Subcutaneous abdominal adipose tissue (tissue), 5 donors: ENCODE results near the gene MYL11.

Source experiments
- H3K27ac ChIP-seq: one replicate; pipeline ENCODE4 v1.7.0; 2013; ENCODE audit warnings: low read depth, mild to moderate bottlenecking, inconsistent platforms, low read length, moderate library complexity
- H3K27me3 ChIP-seq, 5 donors: one replicate each; pipeline ENCODE4 v1.7.0; 2013; ENCODE audit warnings: low read length in 5 of 5, inconsistent platforms in 1 of 5; ENCODE audit not compliant: control insufficient read depth in 5 of 5, insufficient read depth in 4 of 5
- H3K36me3 ChIP-seq, 5 donors: one replicate each; pipeline ENCODE4 v1.7.0; 2013; ENCODE audit warnings: low read length in 5 of 5; ENCODE audit not compliant: control insufficient read depth in 5 of 5, insufficient read depth in 5 of 5
- H3K4me1 ChIP-seq, 5 donors: one replicate each; pipeline ENCODE4 v1.7.0; 2013; ENCODE audit warnings: low read length in 5 of 5, mild to moderate bottlenecking in 3 of 5, moderate library complexity in 1 of 5; ENCODE audit not compliant: control insufficient read depth in 5 of 5, insufficient read depth in 5 of 5
- H3K4me3 ChIP-seq, 5 donors: one replicate each; pipeline ENCODE4 v1.7.0; 2013; ENCODE audit warnings: low read length in 5 of 5, low read depth in 1 of 5
- H3K9ac ChIP-seq, 5 donors: one replicate each; pipeline ENCODE4 v1.7.0; 2013; ENCODE audit warnings: low read length in 5 of 5, mild to moderate bottlenecking in 4 of 5, moderate library complexity in 3 of 5
- H3K9me3 ChIP-seq, 5 donors: one replicate each; pipeline ENCODE4 v1.7.0; 2013; ENCODE audit warnings: low read length in 5 of 5; ENCODE audit not compliant: control insufficient read depth in 5 of 5
- donor health status: healthy.
- donor health status: healthy.
- donor health status: healthy.
- donor health status: healthy.
- donor health status: healthy.

The MYL11 gene

DNA sequence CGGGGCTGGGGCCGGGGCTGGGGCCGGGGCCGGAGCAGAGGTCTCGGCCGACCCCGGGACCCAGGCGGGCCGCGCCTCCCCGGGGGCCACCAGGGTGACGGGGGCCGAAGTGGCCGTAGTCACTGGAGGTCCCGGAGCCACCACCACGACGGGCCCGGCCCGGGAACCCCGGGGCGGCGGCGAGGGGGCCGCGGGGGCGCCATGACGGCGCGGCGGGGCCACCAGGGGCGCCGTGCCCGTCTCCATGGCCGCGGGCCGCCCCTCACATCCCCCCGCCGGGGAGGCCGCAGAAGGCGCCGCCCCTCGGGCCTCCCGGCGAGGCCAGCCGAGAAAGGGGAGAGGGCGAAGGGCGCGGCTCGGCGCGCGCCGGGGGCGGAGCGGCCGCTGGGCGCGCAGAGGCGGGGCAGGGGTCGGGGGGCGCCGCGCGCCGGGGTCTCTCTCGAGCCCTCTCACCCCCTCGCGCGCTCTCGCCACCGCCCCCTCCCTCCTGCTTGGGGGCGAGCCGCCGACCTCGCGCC, 4.6 kb upstream of the MYL11 start:
- H3K4me3 ChIP-seq: peak overlapping the region in 4 of 5 donors; percentile 67 to 80 (median 76)
- H3K27ac ChIP-seq: peak overlapping the region; percentile 71
- H3K36me3 ChIP-seq: peaks cover 0 to 12% (median 9%) of the 10 kb centered on the region in 5 donors
- H3K4me1 ChIP-seq: peaks cover 14 to 42% (median 39%) of the 10 kb centered on the region in 5 donors
- peak overlapping the region in 3 of 5 donors; percentile 88 to 95 (median 89) for H3K9ac ChIP-seq
- H3K27me3 ChIP-seq: no peaks in the 10 kb centered on the region
- H3K9me3 ChIP-seq: no peaks in the 10 kb centered on the region

DNA sequence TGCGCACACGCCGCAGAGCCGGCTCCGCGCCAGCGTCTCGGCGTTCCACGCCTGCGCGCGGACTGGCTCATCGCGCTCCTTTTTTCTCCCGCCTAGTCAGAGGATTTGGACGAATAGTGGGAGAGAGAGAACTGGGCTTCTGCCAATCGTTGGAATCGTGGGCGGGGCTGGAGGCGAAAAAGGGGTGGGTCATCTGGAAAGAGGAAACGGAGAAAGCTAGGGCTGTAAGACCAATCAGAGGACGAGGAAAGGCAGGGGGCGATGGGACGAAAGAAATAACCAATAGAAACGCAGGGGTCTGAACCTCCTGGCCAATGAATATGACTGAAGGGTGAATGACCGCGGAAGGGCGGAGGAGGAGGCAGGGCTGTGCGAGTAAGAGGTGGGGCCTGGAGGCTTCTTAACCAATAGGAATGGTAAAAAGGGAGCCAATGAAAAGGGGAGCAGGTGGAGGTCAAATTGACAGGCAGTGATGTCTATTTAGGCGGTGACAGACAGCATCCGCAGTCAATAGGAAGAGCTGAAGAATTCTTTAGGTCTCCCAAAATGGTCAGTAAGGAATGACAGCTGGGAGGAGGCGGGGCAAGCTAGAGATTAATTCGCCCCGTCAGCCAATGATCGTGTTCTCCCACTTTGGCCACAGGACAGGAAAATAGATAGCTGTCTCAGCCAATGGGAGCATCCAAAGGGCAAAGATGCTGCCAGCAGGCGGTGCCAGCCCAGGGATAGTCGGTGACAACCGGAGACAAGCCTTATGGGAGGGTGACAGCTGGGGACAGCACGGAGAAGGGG, 4.0 kb upstream of the MYL11 start, which contains the start of gene TBC1D10B:
TSS of gene TBC1D10B (minus strand) at position 39 of the 792 bp plus-strand sequence. CDS start 311 bp downstream, outside the sequence.
- Histone ChIP-seq H3K27me3 (no peaks in the 10 kb centered on the region), H3K27ac (peak within 1 kb of the TSS; percentile 71), H3K9ac (peak within 1 kb of the TSS; percentile 79 to 95 (median 88)), H3K9me3 (no peaks in the 10 kb centered on the region), H3K4me3 (peak within 1 kb of the TSS; percentile 73 to 80 (median 79)), H3K4me1 (peaks cover 14 to 40% (median 39%) of the 10 kb centered on the region in 5 donors), H3K36me3 (peaks cover 0 to 6% (median 2%) of the 10 kb centered on the region in 5 donors)

DNA sequence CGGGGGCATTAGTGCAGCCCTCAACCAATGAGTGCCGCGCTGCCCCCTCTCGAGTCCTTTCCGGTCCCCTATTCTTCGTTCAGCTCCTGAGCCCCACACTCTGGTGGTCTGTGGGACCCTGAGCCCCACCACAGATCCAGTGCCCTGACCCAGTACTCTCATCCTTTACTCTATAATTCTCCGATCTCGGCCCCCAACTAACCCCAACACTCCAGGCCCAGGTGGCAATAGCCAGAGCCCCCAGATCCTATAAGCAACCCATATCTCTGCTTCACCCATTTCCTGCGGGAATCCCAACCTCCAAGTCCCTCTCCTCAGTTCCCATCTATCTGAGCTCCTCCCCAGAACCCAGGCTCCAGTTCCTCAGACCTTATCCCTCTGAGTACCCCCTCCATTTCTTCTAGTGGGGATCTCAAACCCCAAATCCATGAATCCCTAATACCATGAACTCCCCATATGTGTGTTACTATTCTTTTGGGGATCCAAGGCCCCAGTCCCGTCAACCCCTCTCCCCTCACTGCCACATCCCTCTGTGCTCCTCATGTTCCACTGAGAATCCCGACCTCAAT, 3.3 kb upstream of the MYL11 start:
- no peaks in the 10 kb centered on the region for H3K9me3 ChIP-seq
- H3K27me3 ChIP-seq: no peaks in the 10 kb centered on the region
- peaks cover 0 to 3% (median 0%) of the 10 kb centered on the region in 5 donors for H3K36me3 ChIP-seq
- peak overlapping the region; percentile 62 for H3K27ac ChIP-seq
- H3K9ac ChIP-seq: peak overlapping the region in 3 of 5 donors; percentile 54 to 66 (median 60)
- H3K4me3 ChIP-seq: peak overlapping the region; percentile 64 to 79 (median 71)
- H3K4me1 ChIP-seq: peaks cover 14 to 40% (median 39%) of the 10 kb centered on the region in 5 donors

DNA sequence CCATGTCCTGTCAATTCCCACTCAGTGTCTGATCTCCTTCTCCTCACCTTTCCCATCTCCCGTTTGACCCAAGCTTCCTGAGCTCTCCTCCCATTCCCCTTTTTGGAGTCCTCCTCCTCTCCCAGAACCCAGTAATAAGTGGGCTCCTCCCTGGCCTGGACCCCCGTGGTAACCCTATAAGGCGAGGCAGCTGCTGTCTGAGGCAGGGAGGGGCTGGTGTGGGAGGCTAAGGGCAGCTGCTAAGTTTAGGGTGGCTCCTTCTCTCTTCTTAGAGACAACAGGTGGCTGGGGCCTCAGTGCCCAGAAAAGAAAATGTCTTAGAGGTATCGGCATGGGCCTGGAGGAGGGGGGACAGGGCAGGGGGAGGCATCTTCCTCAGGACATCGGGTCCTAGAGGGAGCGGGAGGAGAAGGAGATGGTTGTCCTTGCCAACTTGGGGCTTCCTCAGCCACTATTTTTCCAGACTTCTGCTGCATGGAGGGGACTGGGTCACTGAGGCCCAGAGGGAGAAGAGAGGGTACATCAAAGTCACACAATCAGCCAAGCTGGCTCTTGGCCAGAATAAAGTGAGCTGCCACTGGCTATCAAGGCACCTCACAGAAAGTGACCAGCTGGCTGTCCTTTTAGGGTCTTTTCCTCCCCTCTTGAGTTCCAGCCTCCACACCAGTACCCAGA, 2.4 kb upstream of the MYL11 start:
- Histone ChIP-seq H3K4me1 (peaks cover 14 to 35% (median 33%) of the 10 kb centered on the region in 5 donors), H3K4me3 (no peak overlapping the region), H3K36me3 (no peaks in the 10 kb centered on the region), H3K27me3 (no peaks in the 10 kb centered on the region), H3K27ac (no peak overlapping the region), H3K9ac (no peak overlapping the region), H3K9me3 (no peaks in the 10 kb centered on the region)

DNA sequence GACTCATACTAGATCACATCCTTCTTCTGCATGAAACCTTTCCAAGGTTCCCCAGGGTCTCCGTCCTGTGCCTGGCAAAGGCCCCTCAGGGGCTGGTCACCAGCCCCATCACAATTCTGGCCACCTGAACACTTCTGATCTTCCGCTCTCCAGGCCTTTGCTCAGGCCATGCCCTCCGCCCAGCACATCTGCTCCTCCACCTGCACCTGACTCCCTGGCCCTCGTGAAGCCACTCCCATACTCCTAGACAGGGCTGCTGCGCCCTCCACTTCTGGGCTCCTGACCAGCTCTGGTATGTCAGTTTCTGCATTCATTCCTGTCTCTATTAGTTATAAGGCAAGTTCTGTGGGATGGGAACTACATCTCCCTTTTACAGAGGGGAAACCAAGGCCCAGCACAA, 1.9 kb upstream of the MYL11 start:
- Histone ChIP-seq H3K9ac (no peak overlapping the region), H3K36me3 (no peaks in the 10 kb centered on the region), H3K4me1 (peaks cover 10 to 35% (median 33%) of the 10 kb centered on the region in 5 donors), H3K27ac (no peak overlapping the region), H3K4me3 (no peak overlapping the region), H3K9me3 (no peaks in the 10 kb centered on the region), H3K27me3 (no peaks in the 10 kb centered on the region)

DNA sequence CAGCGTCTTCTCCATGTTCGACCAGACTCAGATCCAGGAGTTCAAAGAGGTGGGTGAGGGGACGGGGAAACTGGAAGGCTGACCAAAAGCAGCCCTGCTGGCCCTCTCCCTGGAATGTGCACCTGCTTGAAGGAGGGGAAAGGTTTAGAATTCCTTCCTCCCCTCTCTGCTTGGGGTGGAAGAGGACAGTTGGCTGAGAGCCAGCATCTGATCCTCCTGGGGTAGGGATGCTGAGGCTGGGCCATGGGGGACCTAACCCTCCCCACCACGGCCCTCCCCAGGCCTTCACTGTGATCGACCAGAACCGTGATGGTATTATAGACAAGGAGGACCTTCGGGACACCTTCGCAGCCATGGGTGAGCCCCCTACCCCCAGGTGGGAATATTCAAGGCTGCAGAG, 1.3 kb downstream of the MYL11 start:
- Histone ChIP-seq H3K9ac (no peak overlapping the region), H3K9me3 (no peaks in the 10 kb centered on the region), H3K4me3 (no peak overlapping the region), H3K36me3 (no peaks in the 10 kb centered on the region), H3K4me1 (peaks cover 0 to 29% (median 23%) of the 10 kb centered on the region in 5 donors), H3K27me3 (no peaks in the 10 kb centered on the region), H3K27ac (no peak overlapping the region)

DNA sequence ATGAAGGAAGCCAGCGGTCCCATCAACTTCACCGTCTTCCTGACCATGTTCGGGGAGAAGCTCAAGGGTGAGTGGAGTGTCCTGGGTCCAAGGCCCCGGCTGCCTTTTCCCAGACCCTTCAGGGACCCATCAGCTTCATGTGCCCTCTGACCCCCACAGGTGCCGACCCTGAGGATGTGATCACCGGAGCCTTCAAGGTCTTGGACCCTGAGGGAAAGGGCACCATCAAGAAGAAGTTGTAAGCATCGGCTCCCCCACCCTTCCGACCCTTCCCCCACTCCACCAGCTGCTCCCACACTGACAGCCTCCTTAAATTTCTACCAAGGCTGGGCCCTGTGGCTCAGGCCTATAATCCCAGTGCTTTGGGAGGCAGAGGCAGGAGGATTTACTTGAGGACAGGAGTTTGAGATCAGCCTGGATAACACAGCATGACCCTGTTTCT, 1.9 kb downstream of the MYL11 start:
- H3K4me3 ChIP-seq: no peak overlapping the region

DNA sequence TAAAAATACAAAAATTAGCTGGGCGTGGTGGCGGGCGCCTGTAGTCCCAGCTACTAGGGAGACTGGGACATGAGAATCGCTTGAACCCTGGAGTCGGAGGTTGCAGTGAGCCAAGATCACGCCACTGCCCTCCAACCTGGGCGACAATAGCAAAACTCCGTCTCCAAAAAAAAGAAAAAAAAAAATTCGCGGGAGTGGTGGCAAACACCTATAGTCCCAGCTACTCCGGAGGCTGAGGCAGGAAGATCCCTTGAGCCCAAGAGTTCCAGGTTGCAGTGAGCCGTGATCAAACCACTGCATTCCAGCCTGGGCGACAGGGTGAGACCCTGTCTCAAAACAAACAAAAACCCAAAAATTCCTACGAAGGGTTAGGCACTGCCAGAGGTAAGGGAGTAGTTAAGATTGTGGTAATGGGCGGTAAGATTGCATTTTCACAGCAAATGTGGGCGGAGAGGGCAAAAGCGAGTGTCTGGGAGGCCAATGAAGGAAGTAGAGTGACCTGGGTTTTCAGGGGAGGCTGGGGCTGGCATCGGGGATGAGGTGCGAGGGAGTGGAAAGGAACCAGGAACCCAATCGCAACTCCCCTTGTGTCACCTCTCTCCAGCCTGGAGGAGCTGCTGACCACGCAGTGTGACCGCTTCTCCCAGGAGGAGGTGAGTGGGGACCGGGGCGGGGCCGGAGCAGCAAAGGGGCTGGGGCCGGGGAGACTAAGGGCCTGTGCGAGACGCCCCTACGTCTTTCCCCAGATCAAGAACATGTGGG, 2.6 kb downstream of the MYL11 start:
- H3K4me3 ChIP-seq: peak overlapping the region; percentile 48 to 87 (median 72)

More for the DNA sequence above, 1.9 kb downstream of the MYL11 start:
- Histone ChIP-seq H3K9ac (no peak overlapping the region), H3K9me3 (no peaks in the 10 kb centered on the region), H3K4me1 (peaks cover 0 to 25% (median 18%) of the 10 kb centered on the region in 5 donors), H3K27me3 (no peaks in the 10 kb centered on the region), H3K36me3 (no peaks in the 10 kb centered on the region), H3K27ac (peak overlapping the region; percentile 98)

DNA sequence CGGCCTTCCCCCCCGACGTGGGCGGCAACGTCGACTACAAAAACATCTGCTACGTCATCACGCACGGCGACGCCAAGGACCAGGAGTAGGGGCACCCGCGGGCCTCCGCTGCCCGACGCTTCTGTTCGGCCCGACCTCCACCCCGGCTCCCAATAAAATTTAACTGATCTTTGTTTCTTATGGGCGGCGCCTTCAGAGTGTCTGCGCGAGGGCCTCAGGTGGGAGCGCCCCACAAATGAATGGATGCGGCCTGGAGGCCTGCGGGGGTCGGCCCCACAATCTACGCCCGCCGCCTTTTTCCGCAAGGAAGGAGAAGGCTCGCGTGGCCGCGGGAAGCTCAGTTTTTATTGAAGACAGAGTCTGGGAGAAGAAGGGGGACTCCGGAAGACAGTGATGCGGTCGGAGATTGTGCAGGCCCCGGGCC, 3.2 kb downstream of the MYL11 start:
- no peaks in the 10 kb centered on the region for H3K9me3 ChIP-seq

More for the DNA sequence above, 2.6 kb downstream of the MYL11 start:
- H3K36me3 ChIP-seq: no peaks in the 10 kb centered on the region
- peak overlapping the region; percentile 98 for H3K27ac ChIP-seq
- no peaks in the 10 kb centered on the region for H3K27me3 ChIP-seq
- no peaks in the 10 kb centered on the region for H3K9me3 ChIP-seq
- H3K9ac ChIP-seq: peak overlapping the region; percentile 3 to 96 (median 86)
- H3K4me1 ChIP-seq: peaks cover 0 to 24% (median 18%) of the 10 kb centered on the region in 5 donors

More for the DNA sequence above, 3.2 kb downstream of the MYL11 start:
- Histone ChIP-seq H3K27ac (peak overlapping the region; percentile 98), H3K27me3 (no peaks in the 10 kb centered on the region), H3K9ac (peak overlapping the region in 4 of 5 donors; percentile 80 to 96 (median 88)), H3K4me1 (peaks cover 0 to 24% (median 18%) of the 10 kb centered on the region in 5 donors), H3K36me3 (no peaks in the 10 kb centered on the region), H3K4me3 (peak overlapping the region; percentile 43 to 87 (median 66))
